ENCODE data around the gene NELFE. TPM values are rescaled to one million over a fixed set of nuclear protein-coding genes. Genes with fewer than 3 reads are reported as not detected.

NELFE gene
- total RNA-seq, 4 donors from 2014 or later, result 83.2 to 114 (median 106) TPM

- Histone ChIP-seq H3K9me3 (no peaks in the 10 kb centered on the region), H3K4me1 (peaks cover 10 to 17% of the 10 kb centered on the region in 2 donors), H3K27me3 (no peaks in the 10 kb centered on the region), H3K36me3 (no peaks in the 10 kb centered on the region), H3K4me3 (replicated peaks in 1 of 3) (no peak overlapping the region), H3K27ac (peak overlapping the region in 1 of 3 donors; percentile 16)
- 75 to 87% methylated on average over 3 of the region's 3 CpGs for WGBS, 2 donors
- no peak for DNase-seq
- intact Hi-C loops (cut with DNase I), result no loop called here
- TF ChIP-seq, protein P1, sequence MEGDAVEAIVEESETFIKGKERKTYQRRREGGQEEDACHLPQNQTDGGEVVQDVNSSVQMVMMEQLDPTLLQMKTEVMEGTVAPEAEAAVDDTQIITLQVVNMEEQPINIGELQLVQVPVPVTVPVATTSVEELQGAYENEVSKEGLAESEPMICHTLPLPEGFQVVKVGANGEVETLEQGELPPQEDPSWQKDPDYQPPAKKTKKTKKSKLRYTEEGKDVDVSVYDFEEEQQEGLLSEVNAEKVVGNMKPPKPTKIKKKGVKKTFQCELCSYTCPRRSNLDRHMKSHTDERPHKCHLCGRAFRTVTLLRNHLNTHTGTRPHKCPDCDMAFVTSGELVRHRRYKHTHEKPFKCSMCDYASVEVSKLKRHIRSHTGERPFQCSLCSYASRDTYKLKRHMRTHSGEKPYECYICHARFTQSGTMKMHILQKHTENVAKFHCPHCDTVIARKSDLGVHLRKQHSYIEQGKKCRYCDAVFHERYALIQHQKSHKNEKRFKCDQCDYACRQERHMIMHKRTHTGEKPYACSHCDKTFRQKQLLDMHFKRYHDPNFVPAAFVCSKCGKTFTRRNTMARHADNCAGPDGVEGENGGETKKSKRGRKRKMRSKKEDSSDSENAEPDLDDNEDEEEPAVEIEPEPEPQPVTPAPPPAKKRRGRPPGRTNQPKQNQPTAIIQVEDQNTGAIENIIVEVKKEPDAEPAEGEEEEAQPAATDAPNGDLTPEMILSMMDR (IDR thresholded peaks at IDR 0.05), result no peak
- TF ChIP-seq POLR2A (IDR thresholded peaks at IDR 0.05), result no peak
Observed at GRCh38 chr6:31903957-31904356, 54.8 kb downstream of the NELFE start.

MicroRNAs within 50 kb of the gene (microRNA counts, 767-probe panel; counts per million panel counts)
- 0 counts per million in 2 donors for microRNA hsa-miR-1236

Small RNA genes within 50 kb of the gene (microRNA-seq; reads per million reads assigned to microRNA genes)
- gene MIR1236, result not detected

Small RNA genes within 50 kb of the gene (small RNA-seq; reads per million reads assigned to genes)
- not detected for gene AL645922.1

Other genes with a start within 250 kb of the NELFE start
- not detected for gene LY6G6D, start 243.6 kb downstream of the NELFE start, total RNA-seq
- gene LY6G6C, start 237.2 kb downstream of the NELFE start, total RNA-seq, result not detected
- 1 to 10 TPM in 1 of 4 donors, under 1 TPM in 1, not detected in 2; 0.54 to 1.8 TPM for gene MPIG6B, start 235.6 kb downstream of the NELFE start, total RNA-seq
- gene DDAH2, start 229.7 kb downstream of the NELFE start, total RNA-seq, result 100 to 1,000 TPM in 3 of 4 donors, 10 to 100 TPM in 1; 99.9 to 117 (median 114) TPM
- gene CLIC1, start 222.4 kb downstream of the NELFE start, total RNA-seq, result 100 to 1,000 TPM; 222 to 314 (median 247) TPM
- 10 to 100 TPM in 1 of 4 donors, 1 to 10 TPM in 3; 5.6 to 11.2 (median 7.2) TPM for gene MSH5, start 219.0 kb downstream of the NELFE start, total RNA-seq
- gene SAPCD1, start 196.3 kb downstream of the NELFE start, total RNA-seq, result 1 to 10 TPM in 3 of 4 donors, not detected in 1; 2.0 to 4.2 (median 3.0) TPM
- 1 to 10 TPM; 1.2 to 8.9 (median 5.4) TPM for gene VWA7, start 181.6 kb downstream of the NELFE start, total RNA-seq
- gene VARS1, start 163.2 kb downstream of the NELFE start, total RNA-seq, result 100 to 1,000 TPM in 1 of 4 donors, 10 to 100 TPM in 3; 33.8 to 120 (median 39.9) TPM
- gene LSM2, start 152.0 kb downstream of the NELFE start, total RNA-seq, result 10 to 100 TPM; 29.2 to 48.4 (median 36.5) TPM
- gene HSPA1L, start 143.7 kb downstream of the NELFE start, total RNA-seq, result 1 to 10 TPM; 3.5 to 4.1 (median 3.9) TPM
- gene HSPA1A, start 143.4 kb downstream of the NELFE start, total RNA-seq, result 100 to 1,000 TPM; 148 to 320 (median 190) TPM
- gene HSPA1B, start 131.2 kb downstream of the NELFE start, total RNA-seq, result 100 to 1,000 TPM; 194 to 330 (median 256) TPM
- gene NEU1, start 96.2 kb downstream of the NELFE start, total RNA-seq, result 10 to 100 TPM; 54.4 to 98.1 (median 65.9) TPM
- gene SLC44A4, start 80.0 kb downstream of the NELFE start, total RNA-seq, result 10 to 100 TPM in 2 of 4 donors, 1 to 10 TPM in 2; 1.6 to 16.2 (median 7.7) TPM
- 10 to 100 TPM; 26.9 to 47.7 (median 38.7) TPM for gene EHMT2, start 61.3 kb downstream of the NELFE start, total RNA-seq
- gene ZBTB12, start 56.9 kb downstream of the NELFE start, total RNA-seq, result 1 to 10 TPM in 3 of 4 donors, under 1 TPM in 1; 0.94 to 2.9 (median 1.5) TPM
- 1 to 10 TPM; 2.5 to 6.2 (median 4.4) TPM for gene C2, start 31.3 kb downstream of the NELFE start, total RNA-seq
- gene CFB, start 12.9 kb downstream of the NELFE start, total RNA-seq, result 10 to 100 TPM; 10.5 to 36.7 (median 16.4) TPM
- gene SKIC2, start 204 bp upstream of the NELFE start, total RNA-seq, result 10 to 100 TPM; 35.1 to 47.1 (median 39.4) TPM
- gene DXO, start 13.2 kb upstream of the NELFE start, total RNA-seq, result 10 to 100 TPM; 21.3 to 36.4 (median 33.9) TPM
- 100 to 1,000 TPM; 181 to 401 (median 227) TPM for gene C4A, start 23.1 kb upstream of the NELFE start, total RNA-seq
- 100 to 1,000 TPM; 233 to 370 (median 285) TPM for gene C4B, start 55.8 kb upstream of the NELFE start, total RNA-seq
- 1 to 10 TPM in 1 of 4 donors, under 1 TPM in 2, not detected in 1; 0.24 to 1.7 (median 0.33) TPM for gene CYP21A2, start 79.4 kb upstream of the NELFE start, total RNA-seq
- 100 to 1,000 TPM in 2 of 4 donors, 10 to 100 TPM in 2; 42.2 to 112 (median 80.9) TPM for gene TNXB, start 150.4 kb upstream of the NELFE start, total RNA-seq
- 10 to 100 TPM; 41.5 to 63.5 (median 57.3) TPM for gene ATF6B, start 169.3 kb upstream of the NELFE start, total RNA-seq
- 10 to 100 TPM in 1 of 4 donors, 1 to 10 TPM in 3; 3.6 to 11.8 (median 6.8) TPM for gene FKBPL, start 171.3 kb upstream of the NELFE start, total RNA-seq
- under 1 TPM in 3 of 4 donors, not detected in 1; 0.49 to 0.81 (median 0.67) TPM for gene PRRT1, start 193.0 kb upstream of the NELFE start, total RNA-seq
- gene PPT2, start 195.2 kb upstream of the NELFE start, total RNA-seq, result 10 to 100 TPM; 13.0 to 26.1 (median 24.1) TPM
- gene EGFL8, start 205.6 kb upstream of the NELFE start, total RNA-seq, result 1 to 10 TPM; 2.3 to 9.8 (median 6.5) TPM
- 10 to 100 TPM; 48.6 to 69.2 (median 54.8) TPM for gene AGPAT1, start 217.1 kb upstream of the NELFE start, total RNA-seq
- 100 to 1,000 TPM in 3 of 4 donors, 10 to 100 TPM in 1; 64.0 to 114 (median 107) TPM for gene RNF5, start 219.4 kb upstream of the NELFE start, total RNA-seq
- gene AGER, start 225.3 kb upstream of the NELFE start, total RNA-seq, result 10 to 100 TPM; 10.3 to 70.6 (median 36.8) TPM
- 10 to 100 TPM; 66.0 to 93.4 (median 74.2) TPM for gene PBX2, start 231.2 kb upstream of the NELFE start, total RNA-seq
- gene GPSM3, start 233.7 kb upstream of the NELFE start, total RNA-seq, result 1 to 10 TPM; 4.2 to 6.5 (median 5.5) TPM